Measurements from ENCODE around the gene TMEM127. TPM values are rescaled to one million over a fixed set of nuclear protein-coding genes. Genes with fewer than 3 reads are reported as not detected.

The TMEM127 gene, protein sequence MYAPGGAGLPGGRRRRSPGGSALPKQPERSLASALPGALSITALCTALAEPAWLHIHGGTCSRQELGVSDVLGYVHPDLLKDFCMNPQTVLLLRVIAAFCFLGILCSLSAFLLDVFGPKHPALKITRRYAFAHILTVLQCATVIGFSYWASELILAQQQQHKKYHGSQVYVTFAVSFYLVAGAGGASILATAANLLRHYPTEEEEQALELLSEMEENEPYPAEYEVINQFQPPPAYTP
- total RNA-seq, result 27.2 and 29.6 TPM in 2 replicates

DNA sequence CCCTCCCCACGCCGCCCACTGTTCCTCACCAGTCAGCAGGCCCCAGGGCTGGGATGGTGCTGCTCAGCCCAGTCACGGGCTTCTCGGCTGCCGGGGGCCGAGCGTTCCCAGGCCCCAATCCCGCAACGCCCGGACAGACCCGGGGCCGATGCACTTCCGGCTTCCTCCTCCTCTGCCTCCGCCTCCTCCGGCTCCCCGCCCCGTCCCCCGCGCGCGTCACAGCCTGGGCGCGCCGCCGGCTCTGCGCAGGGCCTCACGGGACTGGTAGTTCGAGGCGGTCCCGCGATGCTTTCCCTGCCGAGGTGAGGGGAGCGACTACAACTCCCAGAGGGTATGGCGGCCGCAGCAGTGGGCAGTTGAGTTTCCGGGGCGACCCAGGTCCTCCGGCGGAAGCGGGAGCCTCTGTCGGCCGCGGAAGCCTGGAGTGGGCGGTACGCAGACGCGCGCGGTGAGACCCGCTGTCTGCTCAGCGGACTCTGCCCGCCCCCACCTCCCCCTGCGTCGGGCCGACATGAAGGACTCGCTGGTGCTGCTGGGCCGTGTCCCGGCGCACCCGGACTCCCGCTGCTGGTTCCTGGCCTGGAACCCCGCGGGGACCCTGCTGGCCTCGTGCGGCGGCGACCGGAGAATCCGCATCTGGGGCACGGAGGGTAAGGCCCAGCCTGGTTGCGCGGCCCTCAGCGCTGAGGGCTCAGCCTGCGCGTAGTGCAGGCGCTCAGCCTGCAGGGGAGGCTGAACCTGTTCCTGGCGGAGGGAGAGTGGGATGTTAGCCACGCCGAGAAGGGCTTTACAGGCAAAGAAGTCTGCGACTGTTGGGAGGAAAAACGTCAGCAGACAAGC lies at the start of gene TMEM127, which contains the start of gene CIAO1:
TMEM127 (minus strand) TSS at position 158 of the 840 bp plus-strand sequence. CDS start 616 bp downstream, outside the sequence.
CIAO1 (plus strand) TSS at position 386 of the 840 bp plus-strand sequence; CDS start at position 512, 126 bp downstream.
- TF ChIP-seq, protein P1, sequence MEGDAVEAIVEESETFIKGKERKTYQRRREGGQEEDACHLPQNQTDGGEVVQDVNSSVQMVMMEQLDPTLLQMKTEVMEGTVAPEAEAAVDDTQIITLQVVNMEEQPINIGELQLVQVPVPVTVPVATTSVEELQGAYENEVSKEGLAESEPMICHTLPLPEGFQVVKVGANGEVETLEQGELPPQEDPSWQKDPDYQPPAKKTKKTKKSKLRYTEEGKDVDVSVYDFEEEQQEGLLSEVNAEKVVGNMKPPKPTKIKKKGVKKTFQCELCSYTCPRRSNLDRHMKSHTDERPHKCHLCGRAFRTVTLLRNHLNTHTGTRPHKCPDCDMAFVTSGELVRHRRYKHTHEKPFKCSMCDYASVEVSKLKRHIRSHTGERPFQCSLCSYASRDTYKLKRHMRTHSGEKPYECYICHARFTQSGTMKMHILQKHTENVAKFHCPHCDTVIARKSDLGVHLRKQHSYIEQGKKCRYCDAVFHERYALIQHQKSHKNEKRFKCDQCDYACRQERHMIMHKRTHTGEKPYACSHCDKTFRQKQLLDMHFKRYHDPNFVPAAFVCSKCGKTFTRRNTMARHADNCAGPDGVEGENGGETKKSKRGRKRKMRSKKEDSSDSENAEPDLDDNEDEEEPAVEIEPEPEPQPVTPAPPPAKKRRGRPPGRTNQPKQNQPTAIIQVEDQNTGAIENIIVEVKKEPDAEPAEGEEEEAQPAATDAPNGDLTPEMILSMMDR (IDR thresholded peaks at IDR 0.05; ENCODE audit: insufficient read depth, low read depth, low read length), result peak; percentile 44
- peak; percentile 99 for DNase-seq (ENCODE audit: low read depth)
- peak within 1 kb of the TSS; percentile 93 for H3K4me3 ChIP-seq (ENCODE audit: low read depth, low read length)

DNA sequence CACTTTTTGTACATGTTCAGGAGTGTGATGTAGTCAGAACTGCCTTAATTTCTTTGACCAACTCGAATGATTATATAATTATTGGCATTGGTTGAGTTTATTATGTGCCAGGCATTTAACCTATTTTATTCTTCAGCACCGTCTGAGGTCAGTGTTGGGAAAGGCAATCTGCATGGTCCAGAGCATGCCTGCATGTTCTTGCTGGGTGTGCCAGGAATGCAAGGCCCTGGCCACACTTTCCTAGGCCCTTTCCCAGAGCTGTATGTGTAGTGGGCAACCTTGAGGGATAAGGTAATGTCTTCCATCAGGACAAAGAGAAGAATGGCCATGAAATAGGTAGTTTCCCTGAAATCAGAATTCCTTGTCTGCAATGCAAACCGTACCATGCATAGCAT lies 49.2 kb upstream of the TMEM127 start:
- DNase-seq (ENCODE audit: low read depth), result no peak
- TF ChIP-seq, protein P1 (IDR thresholded peaks at IDR 0.05; ENCODE audit: insufficient read depth, low read depth, low read length), result no peak
- no peak overlapping the region for H3K4me3 ChIP-seq (ENCODE audit: low read depth, low read length)

DNA sequence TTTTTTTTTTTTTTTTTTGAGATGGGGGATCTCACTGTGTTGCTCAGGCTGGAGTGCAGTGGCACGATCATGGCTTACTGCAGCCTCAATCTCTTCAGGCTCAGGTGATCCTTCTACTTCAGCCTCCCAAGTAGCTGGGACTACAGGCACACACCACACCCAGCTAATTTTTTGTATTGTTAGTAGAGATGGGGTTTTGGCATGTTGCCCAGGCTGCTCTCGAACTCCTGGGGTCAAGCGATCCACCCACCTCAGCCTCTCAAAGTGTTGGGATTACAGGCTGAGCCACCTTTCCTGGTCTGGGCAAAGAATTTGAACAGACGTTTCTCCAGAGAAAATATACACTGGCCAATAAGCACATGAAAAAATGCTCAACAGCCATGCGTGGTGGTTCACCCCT lies 42.5 kb upstream of the TMEM127 start:
- TF ChIP-seq, protein P1 (IDR thresholded peaks at IDR 0.05; ENCODE audit: insufficient read depth, low read depth, low read length), result no peak
- H3K4me3 ChIP-seq (ENCODE audit: low read depth, low read length), result no peak overlapping the region
- DNase-seq (ENCODE audit: low read depth), result no peak

DNA sequence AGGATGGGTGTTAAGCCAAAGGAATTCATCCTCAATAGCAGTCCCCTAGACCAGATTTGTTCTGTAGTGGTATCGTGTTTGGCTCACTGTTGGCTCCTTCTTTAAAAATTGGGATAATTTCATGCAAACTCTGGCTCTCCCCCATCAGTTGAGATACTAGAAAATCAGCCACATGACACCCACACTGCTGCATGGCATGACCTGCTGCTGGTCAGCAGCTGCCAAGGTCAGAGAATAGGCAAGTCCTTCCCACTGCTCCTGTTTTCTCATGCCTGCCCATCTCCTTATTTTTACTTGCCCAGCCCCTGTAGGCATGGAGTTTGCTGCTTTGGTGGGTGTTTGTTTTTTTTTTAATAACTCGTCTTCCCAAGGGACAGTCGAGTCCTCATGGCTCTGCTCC lies 40.6 kb upstream of the TMEM127 start:
- TF ChIP-seq, protein P1 (IDR thresholded peaks at IDR 0.05; ENCODE audit: insufficient read depth, low read depth, low read length), result no peak
- no peak for DNase-seq (ENCODE audit: low read depth)
- peak overlapping the region; percentile 95 for H3K4me3 ChIP-seq (ENCODE audit: low read depth, low read length)

DNA sequence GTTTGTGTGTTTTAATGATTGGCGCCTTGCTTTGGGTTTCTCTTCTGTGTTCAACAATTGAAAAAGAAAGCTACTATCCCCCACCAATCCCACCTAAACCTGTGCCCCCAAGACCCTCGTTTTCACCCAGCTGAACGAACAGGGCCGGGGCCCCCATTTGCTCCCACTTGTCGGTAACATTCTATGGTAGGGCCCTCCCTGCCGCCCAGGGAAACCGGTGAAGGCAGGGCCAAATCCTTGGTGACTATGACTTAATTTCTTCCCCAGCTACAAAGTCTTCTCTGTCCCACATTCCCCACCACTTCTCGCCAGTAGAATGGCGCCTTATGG lies 40.1 kb upstream of the TMEM127 start:
- no peak for DNase-seq (ENCODE audit: low read depth)
- peak overlapping the region; percentile 95 for H3K4me3 ChIP-seq (ENCODE audit: low read depth, low read length)
- TF ChIP-seq, protein P1 (IDR thresholded peaks at IDR 0.05; ENCODE audit: insufficient read depth, low read depth, low read length), result no peak

DNA sequence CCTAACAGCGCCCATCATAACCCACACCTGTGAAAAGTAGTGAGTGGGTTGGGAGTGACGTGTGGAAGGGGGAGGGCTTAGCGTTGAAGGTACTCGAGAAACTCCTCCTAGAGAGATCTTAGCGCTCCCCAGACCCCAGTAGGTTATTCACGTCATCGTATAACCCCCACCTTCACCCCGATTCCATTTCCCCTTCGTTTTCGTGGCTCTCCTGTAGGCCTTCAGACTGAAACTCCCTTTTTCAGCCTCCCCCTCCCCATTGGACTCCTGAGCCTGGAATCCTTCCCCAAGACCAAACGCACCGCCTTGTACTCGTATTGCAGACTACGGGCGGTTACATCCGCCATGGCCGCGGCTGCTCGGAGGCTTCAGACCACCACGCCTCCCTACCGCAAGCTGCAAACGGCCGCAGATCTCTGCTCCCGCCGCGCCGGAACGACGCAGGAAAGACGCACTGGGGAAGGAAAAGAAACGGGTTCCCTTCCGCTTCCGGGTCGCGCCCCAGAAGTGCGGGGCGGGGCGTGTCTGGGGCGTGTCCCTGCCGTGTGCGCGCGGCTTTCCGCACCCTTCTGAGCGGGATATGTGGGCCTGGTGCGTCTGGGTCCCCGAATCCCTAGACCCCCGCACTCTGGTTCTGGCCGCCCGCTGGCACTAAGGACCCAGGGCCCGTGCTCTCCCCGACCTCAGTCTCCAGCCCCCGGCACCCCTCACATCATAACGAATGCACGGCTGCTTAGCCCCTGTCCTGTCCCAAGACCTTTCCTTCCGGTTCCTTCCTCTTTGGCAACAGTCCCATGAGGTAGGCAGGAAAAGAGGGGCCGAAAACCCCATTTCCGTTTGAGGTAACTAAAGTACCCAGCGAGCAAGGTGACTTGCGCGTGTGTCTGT lies 39.5 kb upstream of the TMEM127 start, which contains the start of gene SNRNP200:
SNRNP200 (minus strand) TSS at position 456 of the 888 bp plus-strand sequence; CDS start at position 347, 109 bp downstream.
- H3K4me3 ChIP-seq (ENCODE audit: low read depth, low read length), result peak within 1 kb of the TSS; percentile 95
- TF ChIP-seq, protein P1 (IDR thresholded peaks at IDR 0.05; ENCODE audit: insufficient read depth, low read depth, low read length), result no peak
- peak; percentile 81 for DNase-seq (ENCODE audit: low read depth)

All from fibroblast of villous mesenchyme (primary cell).